ENCODE results near the gene HOXD13.

The HOXD13 gene
- 0 to 0.04 reads per million in 2 donors for total RNA-seq

DNA sequence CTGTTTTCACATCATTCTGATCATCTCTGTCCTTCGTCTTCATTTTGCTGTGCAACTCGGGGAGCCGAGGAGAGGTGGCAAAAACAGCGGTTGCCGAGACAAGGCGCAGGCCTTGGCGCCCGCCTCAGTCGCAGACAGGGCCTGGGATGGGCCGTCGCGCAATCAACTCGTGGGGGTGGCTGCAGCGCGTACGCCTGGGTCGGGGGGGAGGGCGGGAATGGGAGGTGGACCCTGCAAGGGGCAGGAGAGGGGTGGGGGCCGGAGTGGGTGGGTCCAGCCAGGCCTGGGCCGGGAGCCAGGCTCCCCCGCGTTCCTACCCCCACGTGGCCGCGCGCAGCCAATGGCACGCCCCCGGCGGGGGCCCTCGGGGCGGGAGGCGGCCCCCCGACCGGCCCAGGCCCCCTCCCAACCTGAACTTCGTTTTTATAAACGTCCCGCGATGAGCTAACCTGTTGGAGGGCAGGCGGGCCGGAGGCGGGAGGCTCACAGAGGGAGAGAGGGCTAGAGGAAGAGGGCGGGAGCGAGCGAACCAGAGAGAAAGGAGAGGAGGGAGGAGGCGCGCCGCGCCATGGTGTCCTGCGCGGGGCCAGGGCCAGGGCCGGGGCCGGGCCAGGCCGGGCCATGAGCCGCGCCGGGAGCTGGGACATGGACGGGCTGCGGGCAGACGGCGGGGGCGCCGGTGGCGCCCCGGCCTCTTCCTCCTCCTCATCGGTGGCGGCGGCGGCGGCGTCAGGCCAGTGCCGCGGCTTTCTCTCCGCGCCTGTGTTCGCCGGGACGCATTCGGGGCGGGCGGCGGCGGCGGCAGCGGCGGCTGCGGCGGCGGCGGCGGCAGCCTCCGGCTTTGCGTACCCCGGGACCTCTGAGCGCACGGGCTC is at the start of gene HOXD13:
TSS of gene HOXD13 (plus strand) at position 452 of the 875 bp plus-strand sequence. CDS start at position 622, 170 bp downstream.
- no peak for DNase-seq

- DNase-seq = no peak
Measured at GRCh38 chr2:176056406-176056805, 36.1 kb upstream of the HOXD13 start.

GRCh38 chr2:176063958-176064357 is 28.6 kb upstream of the HOXD13 start:
- no peak for DNase-seq

DNA sequence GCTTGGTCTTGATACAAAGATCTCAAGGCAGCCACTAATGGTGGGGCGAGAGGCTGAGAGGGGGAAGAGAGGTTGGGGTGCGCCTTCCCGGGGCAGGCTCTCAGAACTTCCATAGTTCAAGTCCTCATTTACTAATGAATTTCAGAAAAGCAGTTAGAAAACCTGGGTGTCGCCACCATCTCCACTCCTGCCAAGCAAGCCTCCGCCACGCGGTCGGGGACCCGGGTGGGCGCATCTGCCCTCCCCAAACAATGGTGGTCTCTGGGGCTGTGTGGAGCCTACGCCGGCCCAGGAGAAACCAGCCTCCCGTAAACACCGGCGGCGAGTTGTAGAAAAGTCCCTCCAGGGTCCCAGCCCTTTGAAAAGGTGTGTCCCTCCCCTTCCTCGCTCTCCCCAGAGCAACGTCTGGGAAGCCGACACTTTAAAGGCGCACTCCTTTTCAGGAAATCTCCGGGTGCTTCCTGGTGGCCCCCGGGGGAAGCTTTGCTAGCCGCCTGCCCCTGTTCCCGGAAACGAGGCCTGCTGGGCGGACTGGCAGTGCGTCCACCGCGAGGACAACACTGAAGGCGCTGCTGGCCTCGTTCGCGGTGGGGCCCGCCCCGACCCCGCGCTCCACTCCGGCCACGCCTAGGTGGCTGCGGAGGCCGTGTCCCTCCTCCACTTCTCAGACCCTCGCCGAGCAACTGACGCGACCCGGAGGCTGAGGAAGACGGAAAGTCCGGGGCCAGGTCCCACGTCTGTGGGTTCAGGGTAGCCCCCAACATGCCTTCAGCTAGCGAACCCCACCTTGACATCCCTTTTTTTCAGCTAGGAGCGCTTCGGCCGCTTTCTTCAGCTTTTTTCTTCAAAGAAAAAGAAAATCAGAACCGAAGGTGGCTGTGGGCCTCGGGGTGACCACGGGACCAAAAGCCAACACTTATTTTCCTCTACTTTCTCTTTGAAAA is 25.6 kb upstream of the HOXD13 start:
- DNase-seq = no peak

GRCh38 chr2:176067589-176068418 is 24.7 kb upstream of the HOXD13 start:
- no peak for DNase-seq

GRCh38 chr2:176068419-176068832 is 24.1 kb upstream of the HOXD13 start:
- DNase-seq = no peak

DNA sequence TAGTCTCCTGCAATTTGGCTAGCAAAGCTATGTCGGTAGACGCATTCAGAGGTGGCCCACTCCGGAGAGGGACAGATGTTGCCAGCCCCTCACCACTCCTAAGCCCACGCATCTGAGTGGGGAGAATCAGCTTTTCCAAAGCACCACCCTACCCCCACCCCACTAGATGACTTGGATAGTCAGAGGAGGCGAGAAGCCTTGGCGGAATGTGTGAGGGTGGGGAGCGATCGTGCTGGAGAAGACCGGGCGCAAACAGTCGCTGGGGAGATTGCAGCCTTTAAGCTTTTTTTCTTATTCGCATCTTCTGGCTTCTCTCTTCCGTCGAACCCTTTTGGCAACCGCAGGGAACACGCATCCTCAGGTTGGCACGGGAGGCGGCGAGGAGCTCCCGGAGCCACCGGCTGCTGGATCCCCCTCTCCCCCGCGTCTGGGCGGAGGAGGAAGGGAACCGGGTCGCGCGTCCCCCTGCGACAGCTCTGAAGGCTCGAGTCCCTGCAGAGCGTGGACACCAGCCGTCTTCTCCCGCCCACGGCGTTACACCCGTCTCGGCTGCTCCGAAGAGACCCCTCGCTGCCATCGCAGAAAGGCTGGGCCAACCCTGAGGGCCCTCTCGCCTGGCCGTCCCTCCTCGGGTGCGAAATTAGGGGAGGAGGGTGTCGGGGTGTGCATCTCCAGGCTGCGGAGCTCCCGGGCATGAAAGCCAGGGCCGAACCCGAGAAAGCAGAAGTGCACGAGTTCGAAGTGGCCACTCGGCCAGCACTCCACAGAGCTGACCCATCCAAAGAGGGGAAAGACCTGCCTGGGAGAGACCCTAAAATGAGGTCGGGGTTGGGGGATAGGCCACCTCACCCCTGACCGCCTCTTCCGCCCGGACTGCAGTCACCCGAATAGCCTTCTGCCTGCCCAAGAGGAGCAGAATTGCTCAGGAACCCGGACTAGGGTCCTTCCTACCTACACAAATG is 20.9 kb upstream of the HOXD13 start:
- no peak for DNase-seq

DNA sequence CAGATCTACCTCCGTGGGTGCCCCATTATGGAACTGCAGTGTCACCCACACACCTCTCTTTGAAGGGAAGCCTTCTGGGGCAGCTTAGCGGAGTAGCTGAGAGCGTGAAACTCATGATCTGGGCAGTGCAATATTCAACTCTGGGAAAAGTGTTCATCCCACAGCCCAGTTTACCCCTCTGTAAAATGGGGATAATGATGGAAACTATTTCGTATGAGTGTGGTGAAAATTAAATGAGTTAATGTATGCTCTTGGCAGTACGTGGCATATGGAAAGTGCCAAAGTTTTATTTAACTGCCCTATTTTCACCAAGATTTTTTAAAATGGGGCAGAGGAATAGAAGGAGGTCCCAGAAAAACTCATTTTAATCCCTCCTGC is 20.2 kb upstream of the HOXD13 start:
- no peak for DNase-seq

DNA sequence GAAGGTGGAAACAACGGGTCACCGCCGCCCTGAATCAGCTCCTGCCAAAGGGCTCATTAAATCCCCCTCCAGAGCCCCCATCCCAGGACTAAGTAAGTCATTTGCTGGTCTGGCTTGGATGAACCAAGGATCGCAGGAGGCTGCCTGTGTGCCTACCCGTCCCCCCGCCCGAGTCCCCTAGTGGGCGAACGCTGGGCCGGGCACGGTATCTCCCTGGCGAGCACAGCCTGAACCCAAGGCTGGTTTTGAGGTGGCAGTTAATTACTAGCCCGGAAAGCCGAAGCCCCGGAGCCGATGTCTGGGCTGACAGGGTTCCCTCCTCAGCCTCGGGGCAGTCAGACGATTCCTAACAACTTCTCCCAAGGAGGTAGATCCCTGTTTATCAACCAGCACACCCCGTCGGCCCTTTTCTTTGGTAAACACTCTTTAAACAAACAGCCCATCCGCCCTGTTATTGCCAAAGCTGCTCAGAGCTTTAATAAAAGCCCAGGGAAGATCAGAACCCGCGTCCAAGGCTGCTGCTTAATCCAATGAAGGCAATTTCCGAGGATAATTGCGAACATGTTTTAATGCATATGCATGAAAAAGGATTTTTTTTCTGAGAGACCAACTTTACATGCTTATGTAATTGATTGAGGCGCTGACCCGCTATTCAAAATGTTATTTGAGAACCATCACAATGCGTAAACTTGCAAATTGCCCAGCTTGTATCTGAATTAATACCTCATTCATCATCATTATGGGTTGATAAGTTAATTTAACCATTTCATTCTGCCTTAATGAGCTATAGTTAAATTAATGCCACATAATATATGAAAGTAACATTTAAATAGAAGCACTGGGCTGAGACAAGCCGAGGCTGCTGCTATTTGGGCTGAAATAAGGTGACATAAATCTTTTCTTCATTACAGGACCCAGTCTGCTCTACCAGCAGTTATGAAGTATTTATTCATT is 19.3 kb upstream of the HOXD13 start:
- DNase-seq = no peak

DNA sequence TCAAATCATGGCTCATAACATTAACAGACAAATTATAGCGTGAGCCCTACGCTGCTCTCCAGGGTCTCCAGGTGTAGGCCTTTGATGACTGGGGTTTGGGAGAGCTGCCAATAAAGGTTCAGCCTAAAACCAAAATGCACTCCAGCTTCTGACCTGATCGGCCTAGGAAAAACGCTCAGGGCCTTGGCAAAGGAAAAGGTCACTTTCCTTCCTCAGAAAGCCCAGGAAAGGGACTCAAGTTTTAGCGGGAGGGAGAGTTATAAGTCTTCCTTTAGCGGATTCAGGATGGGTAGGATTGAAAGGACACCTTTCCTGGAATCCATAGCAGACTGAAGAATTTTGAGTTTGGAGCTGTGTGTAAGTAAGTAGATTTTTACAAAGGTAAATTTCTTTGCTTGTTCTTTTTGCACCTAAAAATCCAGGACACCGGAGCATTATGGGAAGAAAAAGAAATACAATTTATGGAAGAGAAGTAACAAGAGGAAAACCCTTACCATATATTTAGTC is 17.5 kb upstream of the HOXD13 start:
- DNase-seq = no peak

- no peak for DNase-seq
Measured at GRCh38 chr2:176075481-176075880, 17.0 kb upstream of the HOXD13 start.

DNA sequence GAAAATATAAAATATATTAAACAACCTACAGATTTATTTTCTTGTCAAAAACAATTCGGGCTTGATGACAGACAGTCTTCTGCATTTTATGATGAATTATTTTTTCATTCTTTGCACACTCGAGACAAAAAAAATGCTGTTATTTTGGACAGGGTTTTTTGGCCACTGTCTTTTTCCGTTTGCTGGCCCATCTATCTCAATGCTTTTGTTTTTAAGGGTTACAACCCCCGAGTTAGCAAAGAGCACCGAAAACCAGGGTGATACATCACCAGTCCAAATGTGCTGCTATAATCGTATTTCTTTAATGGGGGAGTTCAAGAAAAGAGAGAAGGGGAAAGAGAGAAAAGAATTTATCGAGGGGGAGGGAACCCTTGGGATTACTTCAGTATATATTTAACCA is 16.5 kb upstream of the HOXD13 start:
- no peak for DNase-seq

- no peak for DNase-seq
Measured at GRCh38 chr2:176076796-176077195, 15.7 kb upstream of the HOXD13 start.

DNA sequence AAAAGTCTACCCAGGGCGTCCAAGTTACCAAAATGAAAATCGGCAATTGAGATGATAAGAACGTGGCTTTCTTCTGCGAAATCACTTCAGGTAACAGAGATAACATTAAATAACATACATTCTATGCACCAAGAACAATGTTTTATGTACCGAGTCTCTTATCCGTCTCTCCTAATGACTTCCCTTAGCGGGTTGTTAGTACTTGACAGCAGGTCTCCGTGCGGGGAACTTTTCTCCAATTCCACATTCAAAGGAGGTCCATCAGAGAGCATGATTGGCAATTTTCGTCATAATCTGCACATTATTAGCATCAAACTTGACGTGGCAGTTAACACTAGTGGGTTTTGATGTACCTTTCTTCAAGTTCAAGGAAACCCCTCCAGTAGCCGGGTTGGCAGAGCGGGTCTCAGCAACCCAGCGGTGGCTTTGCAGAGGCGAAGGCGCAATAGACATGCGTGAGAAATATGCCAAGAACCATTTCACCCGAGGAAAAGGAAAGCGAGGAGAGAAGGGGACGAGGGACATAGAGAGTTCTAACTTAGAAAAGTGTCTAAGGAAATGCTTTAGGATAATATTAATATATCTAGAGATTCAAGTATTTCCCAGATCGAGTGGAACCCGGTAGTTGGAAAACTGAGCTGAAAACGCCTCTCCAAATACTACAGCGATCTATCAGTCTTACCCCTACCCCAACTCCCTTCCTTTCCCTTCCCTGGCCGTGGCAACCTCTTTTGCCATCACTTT is 13.8 kb upstream of the HOXD13 start:
- no peak for DNase-seq

DNA sequence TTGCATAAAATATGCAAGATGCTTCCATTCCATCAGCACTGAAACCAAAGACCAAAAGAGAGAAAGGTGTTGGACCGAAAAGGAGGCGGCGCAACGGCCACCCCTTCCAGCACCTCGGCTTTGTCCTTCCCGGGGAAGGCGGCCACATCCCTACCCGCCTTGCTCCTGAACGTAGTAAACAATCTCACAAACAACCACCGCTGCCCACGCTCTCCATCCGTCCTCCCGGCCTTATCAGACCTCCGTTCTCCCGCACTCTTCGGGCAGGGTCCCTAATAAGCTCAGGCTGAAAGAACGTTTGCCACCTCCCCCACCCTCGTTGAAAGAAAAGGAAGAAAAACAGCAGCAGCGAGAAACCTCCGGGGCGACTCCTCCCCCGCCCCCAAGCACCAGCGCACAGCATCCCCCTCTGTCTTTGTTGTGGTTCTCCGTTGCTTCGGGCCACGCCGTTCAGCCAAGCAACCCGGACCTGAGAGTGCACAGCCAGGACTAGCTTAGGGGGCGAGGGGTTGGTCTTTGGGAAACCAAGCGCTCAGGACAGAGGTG is 13.2 kb upstream of the HOXD13 start:
- no peak for DNase-seq

- no peak for DNase-seq
Measured at GRCh38 chr2:176079831-176080539, 12.5 kb upstream of the HOXD13 start.

- no peak for DNase-seq
Measured at GRCh38 chr2:176080540-176081375, 11.8 kb upstream of the HOXD13 start.

Data from activated gamma-delta T cell (primary cell).